Measurements from ENCODE around the gene ATP13A2. TPM values are rescaled to one million over a fixed set of nuclear protein-coding genes. Genes with fewer than 3 reads are reported as not detected.
"Not testable (repeated sequence)": the region's sequence is repeated elsewhere in the genome, so short reads cannot be mapped to it uniquely, and the experiment has no call there.

Gene ATP13A2
- total and polyA plus RNA-seq, 2 donors (not counting 1 experiment from before 2014, with no cell fraction given): 41.6 to 51.8 TPM

DNA sequence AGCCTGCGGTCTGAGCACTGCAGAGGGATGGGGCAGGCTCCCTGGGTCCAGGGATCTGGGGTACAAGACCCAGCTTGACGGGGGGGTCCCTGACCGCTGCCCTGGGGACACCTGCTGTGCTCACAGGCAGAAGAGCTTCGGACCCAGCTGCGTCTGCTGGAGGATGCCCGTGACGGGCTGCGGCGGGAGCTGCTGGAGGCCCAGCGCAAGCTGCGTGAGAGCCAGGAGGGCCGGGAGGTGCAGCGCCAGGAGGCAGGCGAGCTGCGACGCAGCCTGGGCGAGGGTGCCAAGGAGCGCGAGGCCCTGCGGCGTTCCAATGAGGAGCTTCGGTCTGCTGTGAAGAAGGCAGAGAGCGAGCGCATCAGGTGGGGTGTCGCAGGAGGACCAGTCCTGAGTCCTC is 56.5 kb downstream of the ATP13A2 start:
- no peak overlapping the region for H3K27ac Mint-ChIP-seq

GRCh38 chr1:16954579-16954978 is 57.1 kb downstream of the ATP13A2 start:
- H3K27me3 Mint-ChIP-seq: no peaks in the 10 kb centered on the region
- intact Hi-C loops (cut with micrococcal nuclease): no loop called here
- Histone ChIP-seq H3K4me3 (ENCODE audit: control extremely low read depth in 1 of 5, extremely low read depth in 1 of 5, insufficient read depth in 1 of 5, low read depth in 2 of 5, low read length in 4 of 5) (no peak overlapping the region), H3K9me3 (ENCODE audit: control extremely low read depth in 1 of 3, control insufficient read depth in 2 of 3, insufficient read depth in 1 of 3, low read length in 2 of 3) (no peaks in the 10 kb centered on the region), H3K27ac (ENCODE audit: low read length in 2 of 2) (no peak overlapping the region), H2AFZ (ENCODE audit: insufficient read depth, low read depth, low read length, poor library complexity, severe bottlenecking) (no peak overlapping the region), H3K79me2 (ENCODE audit: control insufficient read depth, insufficient read depth, low read length) (no peaks in the 10 kb centered on the region), H3K9ac (ENCODE audit: low read length) (no peak overlapping the region), H3K4me1 (ENCODE audit: control insufficient read depth in 2 of 2, insufficient read depth in 2 of 2, low read length in 2 of 2) (peaks cover 0 to 6% of the 10 kb centered on the region in 2 donors), H3K4me2 (replicated peaks; ENCODE audit: low read depth, low read length, poor library complexity, severe bottlenecking) (no peak overlapping the region), H3K27me3 (replicated peaks in 1 of 4; ENCODE audit: control extremely low read depth in 1 of 4, control insufficient read depth in 3 of 4, insufficient read depth in 4 of 4, low read length in 3 of 4) (no peaks in the 10 kb centered on the region), H4K20me1 (ENCODE audit: control insufficient read depth, insufficient read depth, low read length, poor library complexity, severe bottlenecking) (no peaks in the 10 kb centered on the region), H3K36me3 (replicated peaks in 1 of 2; ENCODE audit: control extremely low read depth in 1 of 2, control insufficient read depth in 1 of 2, extremely low read depth in 1 of 2, insufficient read depth in 2 of 2, low read length in 1 of 2) (no peaks in the 10 kb centered on the region)
- WGBS (ENCODE audit: insufficient coverage): over 99% methylated on average over 18 of the region's 18 CpGs
- ChIA-PET CTCF (no interaction called here), POLR2A (no interaction called here)
- no peak for DNase-seq
- no peak overlapping the region for H3K4me3 Mint-ChIP-seq
- peaks cover 5% of the 10 kb centered on the region for H3K4me1 Mint-ChIP-seq
- no peaks in the 10 kb centered on the region for H3K9me3 Mint-ChIP-seq (ENCODE audit: insufficient read depth)
- TF ChIP-seq, protein P1, sequence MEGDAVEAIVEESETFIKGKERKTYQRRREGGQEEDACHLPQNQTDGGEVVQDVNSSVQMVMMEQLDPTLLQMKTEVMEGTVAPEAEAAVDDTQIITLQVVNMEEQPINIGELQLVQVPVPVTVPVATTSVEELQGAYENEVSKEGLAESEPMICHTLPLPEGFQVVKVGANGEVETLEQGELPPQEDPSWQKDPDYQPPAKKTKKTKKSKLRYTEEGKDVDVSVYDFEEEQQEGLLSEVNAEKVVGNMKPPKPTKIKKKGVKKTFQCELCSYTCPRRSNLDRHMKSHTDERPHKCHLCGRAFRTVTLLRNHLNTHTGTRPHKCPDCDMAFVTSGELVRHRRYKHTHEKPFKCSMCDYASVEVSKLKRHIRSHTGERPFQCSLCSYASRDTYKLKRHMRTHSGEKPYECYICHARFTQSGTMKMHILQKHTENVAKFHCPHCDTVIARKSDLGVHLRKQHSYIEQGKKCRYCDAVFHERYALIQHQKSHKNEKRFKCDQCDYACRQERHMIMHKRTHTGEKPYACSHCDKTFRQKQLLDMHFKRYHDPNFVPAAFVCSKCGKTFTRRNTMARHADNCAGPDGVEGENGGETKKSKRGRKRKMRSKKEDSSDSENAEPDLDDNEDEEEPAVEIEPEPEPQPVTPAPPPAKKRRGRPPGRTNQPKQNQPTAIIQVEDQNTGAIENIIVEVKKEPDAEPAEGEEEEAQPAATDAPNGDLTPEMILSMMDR (IDR thresholded peaks at IDR 0.05): no peak
- no peak for TF ChIP-seq EZH2 (IDR thresholded peaks at IDR 0.05; ENCODE audit: borderline replicate concordance, insufficient read depth, low read depth, low read length, poor library complexity, severe bottlenecking)
- H3K27ac Mint-ChIP-seq: no peak overlapping the region
- no peak for ATAC-seq (ENCODE audit: low read depth)

More for the DNA sequence above, 56.5 kb downstream of the ATP13A2 start:
- Mint-ChIP-seq H3K4me1 (peaks cover 5% of the 10 kb centered on the region), H3K27me3 (no peaks in the 10 kb centered on the region), H3K9me3 (ENCODE audit: insufficient read depth) (no peaks in the 10 kb centered on the region), H3K4me3 (no peak overlapping the region)
- Histone ChIP-seq H4K20me1 (ENCODE audit: control insufficient read depth, insufficient read depth, low read length, poor library complexity, severe bottlenecking) (no peaks in the 10 kb centered on the region), H3K4me1 (ENCODE audit: control insufficient read depth in 2 of 2, insufficient read depth in 2 of 2, low read length in 2 of 2) (peaks cover 1 to 8% of the 10 kb centered on the region in 2 donors), H3K27ac (ENCODE audit: low read length in 2 of 2) (no peak overlapping the region), H3K4me2 (replicated peaks; ENCODE audit: low read depth, low read length, poor library complexity, severe bottlenecking) (no peak overlapping the region), H2AFZ (ENCODE audit: insufficient read depth, low read depth, low read length, poor library complexity, severe bottlenecking) (no peak overlapping the region), H3K27me3 (replicated peaks in 1 of 4; ENCODE audit: control extremely low read depth in 1 of 4, control insufficient read depth in 3 of 4, insufficient read depth in 4 of 4, low read length in 3 of 4) (no peaks in the 10 kb centered on the region), H3K9me3 (ENCODE audit: control extremely low read depth in 1 of 3, control insufficient read depth in 2 of 3, insufficient read depth in 1 of 3, low read length in 2 of 3) (no peaks in the 10 kb centered on the region), H3K79me2 (ENCODE audit: control insufficient read depth, insufficient read depth, low read length) (no peaks in the 10 kb centered on the region), H3K9ac (ENCODE audit: low read length) (no peak overlapping the region), H3K4me3 (ENCODE audit: control extremely low read depth in 1 of 5, extremely low read depth in 1 of 5, insufficient read depth in 1 of 5, low read depth in 2 of 5, low read length in 4 of 5) (no peak overlapping the region), H3K36me3 (replicated peaks in 1 of 2; ENCODE audit: control extremely low read depth in 1 of 2, control insufficient read depth in 1 of 2, extremely low read depth in 1 of 2, insufficient read depth in 2 of 2, low read length in 1 of 2) (no peaks in the 10 kb centered on the region)
- intact Hi-C loops (cut with micrococcal nuclease): no loop called here
- no peak for DNase-seq
- ChIA-PET POLR2A (no interaction called here), CTCF (interaction anchor here (1.7 kb wide), 1 partner anchor 91 kb away, joined by 7 read pairs; no protein-coding TSS in a partner anchor)
- no peak for ATAC-seq (ENCODE audit: low read depth)
- TF ChIP-seq EZH2 (IDR thresholded peaks at IDR 0.05; ENCODE audit: borderline replicate concordance, insufficient read depth, low read depth, low read length, poor library complexity, severe bottlenecking): no peak
- TF ChIP-seq, protein P1 (IDR thresholded peaks at IDR 0.05): no peak
- WGBS (ENCODE audit: insufficient coverage): over 99% methylated on average over 25 of the region's 25 CpGs

GRCh38 chr1:16952376-16952775 is 59.4 kb downstream of the ATP13A2 start:
- ChIA-PET CTCF (interaction anchor here (0.6 to 7.7 kb wide), 21 partner anchors 8 to 873 kb away, joined by 3 to 73 read pairs (median 6); partner anchors contain the start of genes NBPF1 and NECAP2), POLR2A (interaction anchor here (1.1 to 1.3 kb wide), 2 partner anchors 331 to 339 kb away, joined by 9 to 11 read pairs; partner anchors contain the start of gene NBPF1)
- H3K79me2 ChIP-seq (ENCODE audit: control insufficient read depth, insufficient read depth, low read length); H4K20me1 ChIP-seq (ENCODE audit: control insufficient read depth, insufficient read depth, low read length, poor library complexity, severe bottlenecking); H3K4me2 ChIP-seq (replicated peaks; ENCODE audit: low read depth, low read length, poor library complexity, severe bottlenecking); H3K36me3 ChIP-seq (replicated peaks in 1 of 2; ENCODE audit: control extremely low read depth in 1 of 2, control insufficient read depth in 1 of 2, extremely low read depth in 1 of 2, insufficient read depth in 2 of 2, low read length in 1 of 2); H3K27ac Mint-ChIP-seq; H3K9me3 ChIP-seq (ENCODE audit: control extremely low read depth in 1 of 3, control insufficient read depth in 2 of 3, insufficient read depth in 1 of 3, low read length in 2 of 3); H3K4me3 Mint-ChIP-seq; H3K9ac ChIP-seq (ENCODE audit: low read length); H3K27ac ChIP-seq (ENCODE audit: low read length in 2 of 2); H3K27me3 ChIP-seq (replicated peaks in 1 of 4; ENCODE audit: control extremely low read depth in 1 of 4, control insufficient read depth in 3 of 4, insufficient read depth in 4 of 4, low read length in 3 of 4); DNase-seq; H3K4me1 Mint-ChIP-seq; H2AFZ ChIP-seq (ENCODE audit: insufficient read depth, low read depth, low read length, poor library complexity, severe bottlenecking); H3K9me3 Mint-ChIP-seq (ENCODE audit: insufficient read depth); intact Hi-C loops (cut with micrococcal nuclease); ATAC-seq (ENCODE audit: low read depth); H3K27me3 Mint-ChIP-seq; H3K4me1 ChIP-seq (ENCODE audit: control insufficient read depth in 2 of 2, insufficient read depth in 2 of 2, low read length in 2 of 2); H3K4me3 ChIP-seq (ENCODE audit: control extremely low read depth in 1 of 5, extremely low read depth in 1 of 5, insufficient read depth in 1 of 5, low read depth in 2 of 5, low read length in 4 of 5): not testable (repeated sequence)
- 86% methylated on average over 4 of the region's 4 CpGs for WGBS (ENCODE audit: insufficient coverage)

Data from B cell (primary cell).